Ovary (tissue), 3 donors: ENCODE measurements around the gene BEND6.

Experiments
- CTCF ChIP-seq, 3 donors: fragments of 450-650 bp in 2 of 3; fragments of 200-600 bp in 1 of 3; IDR thresholded peaks; one replicate each; pipeline versions ENCODE4 v1.5.1 to v1.8.0; 2016 to 2022; ENCODE audit warnings: antibody characterized with exemption in 3 of 3, mild to moderate bottlenecking in 1 of 3
- EP300 ChIP-seq: sonication (generic); formaldehyde crosslinking; IDR thresholded peaks from one replicate; pipeline ENCODE4 v1.6.1; 2017; ENCODE audit warnings: antibody characterized with exemption
- POLR2A ChIP-seq: fragments of 450-650 bp; IDR thresholded peaks from one replicate; pipeline ENCODE4 v1.6.1; 2017; ENCODE audit warnings: antibody characterized with exemption, mild to moderate bottlenecking, moderate library complexity
- donor health status: DM: no; HTN: no; CAD: no.

GRCh38 chr6:56922645-56923044 is 32.3 kb upstream of the BEND6 start:
- TF ChIP-seq CTCF (IDR thresholded peaks at IDR 0.05) (no peak), POLR2A (no peak), EP300 (no peak)
